Fibroblast of mammary gland (primary cell): ENCODE results near the gene OSCP1.
A peak's percentile ranks its signal among the peaks of the same experiment; 100 is the strongest.

Experiments
- DNase-seq: peaks from one replicate; pipeline ENCODE4 v3.0.0-alpha.2; 2010; ENCODE audit warnings: low read depth
- H3K4me3 ChIP-seq: 2 replicates; pipeline ENCODE4 v1.5.1; 2011; ENCODE audit warnings: low read depth, mild to moderate bottlenecking, low read length, moderate library complexity; ENCODE audit not compliant: control insufficient read depth
- CTCF ChIP-seq: conservative IDR thresholded peaks from 2 replicates; pipeline ENCODE4 v1.5.1; 2011; ENCODE audit warnings: low read depth, low read length, inconsistent platforms; ENCODE audit not compliant: control insufficient read depth, insufficient read depth

Gene OSCP1

GRCh38 chr1:36455386-36455785, 5.1 kb upstream of the OSCP1 start:
- no peak for TF ChIP-seq CTCF
- no peak for DNase-seq
- no peak overlapping the region for H3K4me3 ChIP-seq

GRCh38 chr1:36453600-36454388, 3.5 kb upstream of the OSCP1 start:
- H3K4me3 ChIP-seq = no peak overlapping the region
- no peak for DNase-seq
- no peak for TF ChIP-seq CTCF

GRCh38 chr1:36453051-36453450, 2.8 kb upstream of the OSCP1 start:
- TF ChIP-seq CTCF = no peak

GRCh38 chr1:36450919-36451305, 661 bp upstream of the OSCP1 start:
- DNase-seq = no peak
- no peak for TF ChIP-seq CTCF

More at GRCh38 chr1:36453051-36453450, 2.8 kb upstream of the OSCP1 start:
- no peak overlapping the region for H3K4me3 ChIP-seq
- DNase-seq = no peak

GRCh38 chr1:36448530-36449056, 1.7 kb downstream of the OSCP1 start:
- no peak for TF ChIP-seq CTCF

More at GRCh38 chr1:36450919-36451305, 661 bp upstream of the OSCP1 start:
- H3K4me3 ChIP-seq = peak overlapping the region; percentile 68

GRCh38 chr1:36447450-36447849, 2.8 kb downstream of the OSCP1 start:
- no peak for TF ChIP-seq CTCF
- no peak overlapping the region for H3K4me3 ChIP-seq
- no peak for DNase-seq

More at GRCh38 chr1:36448530-36449056, 1.7 kb downstream of the OSCP1 start:
- no peak overlapping the region for H3K4me3 ChIP-seq
- DNase-seq = no peak
